Measurements from ENCODE around the gene PARP8. TPM values are rescaled to one million over a fixed set of nuclear protein-coding genes. Genes with fewer than 3 reads are reported as not detected.

Gene PARP8
- total and polyA plus RNA-seq, 10 donors, result 14.8 to 137 (median 95.9) TPM

GRCh38 chr5:50647726-50648125 is 18.7 kb upstream of the PARP8 start:
- no peak for DNase-seq
- intact Hi-C loops (cut with DNase I; ENCODE audit: low total_unique reads), result no loop called here
- Histone ChIP-seq H3K4me1 (peaks cover 0 to 10% (median 0%) of the 10 kb centered on the region in 6 donors), H3K27ac (peak overlapping the region in 5 of 8 donors; percentile 63 to 85 (median 76)), H3K9me3 (no peaks in the 10 kb centered on the region), H3K36me3 (no peaks in the 10 kb centered on the region), H3K4me3 (no peak overlapping the region), H3K27me3 (replicated peaks in 1 of 7) (no peaks in the 10 kb centered on the region)
- no peak for TF ChIP-seq POLR2A (IDR thresholded peaks at IDR 0.05)
- no peak for TF ChIP-seq CTCF (IDR thresholded peaks at IDR 0.05 in 8 of 11, conservative IDR thresholded peaks at IDR 0.05 in 3 of 11)
- no peak for TF ChIP-seq POLR2AphosphoS5 (IDR thresholded peaks at IDR 0.05)
- 43 to 68% (median 43%) methylated on average over 3 of the region's 3 CpGs for WGBS, 5 donors

GRCh38 chr5:50653946-50654345 is 12.5 kb upstream of the PARP8 start:
- peak; percentile 83 for DNase-seq
- no peaks in the 10 kb centered on the region for H3K36me3 ChIP-seq
- peaks cover 0 to 29% (median 13%) of the 10 kb centered on the region in 6 donors for H3K4me1 ChIP-seq
- no peaks in the 10 kb centered on the region for H3K27me3 ChIP-seq (replicated peaks in 1 of 7)
- TF ChIP-seq POLR2AphosphoS5 (IDR thresholded peaks at IDR 0.05) (peak in 1 of 3 donors; percentile 49), POLR2A (IDR thresholded peaks at IDR 0.05) (no peak)
- intact Hi-C loops (cut with DNase I; ENCODE audit: low total_unique reads), result no loop called here
- no peak overlapping the region for H3K4me3 ChIP-seq
- H3K27ac ChIP-seq, result peak overlapping the region in 6 of 8 donors; percentile 27 to 82 (median 60)
- no peaks in the 10 kb centered on the region for H3K9me3 ChIP-seq
- 33 to 54% (median 40%) methylated on average over 3 of the region's 3 CpGs for WGBS, 5 donors

- Histone ChIP-seq H3K4me3 (no peak overlapping the region), H3K27ac (peak overlapping the region in 1 of 8 donors; percentile 82), H3K36me3 (no peaks in the 10 kb centered on the region), H3K9me3 (no peaks in the 10 kb centered on the region), H3K27me3 (replicated peaks in 1 of 7) (no peaks in the 10 kb centered on the region), H3K4me1 (peaks cover 0 to 29% (median 13%) of the 10 kb centered on the region in 6 donors)
- TF ChIP-seq POLR2A (IDR thresholded peaks at IDR 0.05) (no peak), POLR2AphosphoS5 (IDR thresholded peaks at IDR 0.05) (no peak), CTCF (IDR thresholded peaks at IDR 0.05 in 8 of 11, conservative IDR thresholded peaks at IDR 0.05 in 3 of 11) (no peak)
- DNase-seq, result no peak
- intact Hi-C loops (cut with DNase I; ENCODE audit: low total_unique reads), result no loop called here
- WGBS, 5 donors, result 50 to 60% (median 51%) methylated on average over 3 of the region's 3 CpGs
Observed at GRCh38 chr5:50655067-50655809, 11.2 kb upstream of the PARP8 start.

- WGBS, 5 donors, result 87 to 98% (median 96%) methylated on average over 2 of the region's 2 CpGs
- Histone ChIP-seq H3K27ac (no peak overlapping the region), H3K4me3 (no peak overlapping the region), H3K9me3 (no peaks in the 10 kb centered on the region), H3K4me1 (peaks cover 0 to 29% (median 13%) of the 10 kb centered on the region in 6 donors), H3K27me3 (replicated peaks in 1 of 7) (no peaks in the 10 kb centered on the region), H3K36me3 (no peaks in the 10 kb centered on the region)
- intact Hi-C loops (cut with DNase I; ENCODE audit: low total_unique reads), result no loop called here
- TF ChIP-seq POLR2AphosphoS5 (IDR thresholded peaks at IDR 0.05) (no peak), POLR2A (IDR thresholded peaks at IDR 0.05) (no peak), CTCF (IDR thresholded peaks at IDR 0.05 in 8 of 11, conservative IDR thresholded peaks at IDR 0.05 in 3 of 11) (no peak)
- DNase-seq, result no peak
Observed at GRCh38 chr5:50655810-50656205, 10.6 kb upstream of the PARP8 start.

Measured in spleen (tissue), 11 donors.